ENCODE results near the gene SYT4. TPM values are rescaled to one million over a fixed set of nuclear protein-coding genes. Genes with fewer than 3 reads are reported as not detected.

Gene SYT4
- total RNA-seq, 1 donor from 2014 or later: not detected

- H3K27ac ChIP-seq (ENCODE audit: low read depth, low read length): no peak overlapping the region
- no peak overlapping the region for H3K9ac ChIP-seq (ENCODE audit: low read depth in 1 of 3, low read length in 3 of 3)
- H3K36me3 ChIP-seq (ENCODE audit: control insufficient read depth in 3 of 3, insufficient read depth in 3 of 3, low read length in 3 of 3): no peaks in the 10 kb centered on the region
- no peak overlapping the region for H3K4me3 ChIP-seq (ENCODE audit: low read length in 3 of 3)
- H3K4me1 ChIP-seq (ENCODE audit: control insufficient read depth in 3 of 3, insufficient read depth in 3 of 3, low read length in 3 of 3): peaks cover 0 to 3% (median 0%) of the 10 kb centered on the region in 3 donors
- H3K9me3 ChIP-seq (ENCODE audit: control insufficient read depth in 3 of 3, low read length in 3 of 3): no peaks in the 10 kb centered on the region
- peaks cover 0 to 3% (median 0%) of the 10 kb centered on the region in 3 donors for H3K27me3 ChIP-seq (ENCODE audit: control insufficient read depth in 3 of 3, insufficient read depth in 3 of 3, low read length in 3 of 3)
These were observed 799 bp downstream of the SYT4 start for GRCh38 chr18:43276491-43276890.

- Histone ChIP-seq H3K4me3 (ENCODE audit: low read length in 3 of 3) (no peak overlapping the region), H3K27me3 (ENCODE audit: control insufficient read depth in 3 of 3, insufficient read depth in 3 of 3, low read length in 3 of 3) (peaks cover 0 to 3% (median 0%) of the 10 kb centered on the region in 3 donors), H3K27ac (ENCODE audit: low read depth, low read length) (no peak overlapping the region), H3K4me1 (ENCODE audit: control insufficient read depth in 3 of 3, insufficient read depth in 3 of 3, low read length in 3 of 3) (peaks cover 0 to 3% (median 0%) of the 10 kb centered on the region in 3 donors), H3K9ac (ENCODE audit: low read depth in 1 of 3, low read length in 3 of 3) (no peak overlapping the region), H3K9me3 (ENCODE audit: control insufficient read depth in 3 of 3, low read length in 3 of 3) (no peaks in the 10 kb centered on the region), H3K36me3 (ENCODE audit: control insufficient read depth in 3 of 3, insufficient read depth in 3 of 3, low read length in 3 of 3) (no peaks in the 10 kb centered on the region)
These were observed 1.7 kb downstream of the SYT4 start for GRCh38 chr18:43275546-43275945.

- Histone ChIP-seq H3K27ac (ENCODE audit: low read depth, low read length) (no peak overlapping the region), H3K9me3 (ENCODE audit: control insufficient read depth in 3 of 3, low read length in 3 of 3) (no peaks in the 10 kb centered on the region), H3K9ac (ENCODE audit: low read depth in 1 of 3, low read length in 3 of 3) (no peak overlapping the region), H3K36me3 (ENCODE audit: control insufficient read depth in 3 of 3, insufficient read depth in 3 of 3, low read length in 3 of 3) (no peaks in the 10 kb centered on the region), H3K4me3 (ENCODE audit: low read length in 3 of 3) (no peak overlapping the region), H3K27me3 (ENCODE audit: control insufficient read depth in 3 of 3, insufficient read depth in 3 of 3, low read length in 3 of 3) (peaks cover 0 to 3% (median 0%) of the 10 kb centered on the region in 3 donors), H3K4me1 (ENCODE audit: control insufficient read depth in 3 of 3, insufficient read depth in 3 of 3, low read length in 3 of 3) (peaks cover 0 to 3% (median 0%) of the 10 kb centered on the region in 3 donors)
These were observed 2.8 kb downstream of the SYT4 start for GRCh38 chr18:43274526-43274925.

- no peak overlapping the region for H3K9ac ChIP-seq (ENCODE audit: low read depth in 1 of 3, low read length in 3 of 3)
- H3K4me3 ChIP-seq (ENCODE audit: low read length in 3 of 3): no peak overlapping the region
- no peaks in the 10 kb centered on the region for H3K4me1 ChIP-seq (ENCODE audit: control insufficient read depth in 3 of 3, insufficient read depth in 3 of 3, low read length in 3 of 3)
- H3K27me3 ChIP-seq (ENCODE audit: control insufficient read depth in 3 of 3, insufficient read depth in 3 of 3, low read length in 3 of 3): no peaks in the 10 kb centered on the region
- H3K36me3 ChIP-seq (ENCODE audit: control insufficient read depth in 3 of 3, insufficient read depth in 3 of 3, low read length in 3 of 3): no peaks in the 10 kb centered on the region
- H3K27ac ChIP-seq (ENCODE audit: low read depth, low read length): no peak overlapping the region
- no peaks in the 10 kb centered on the region for H3K9me3 ChIP-seq (ENCODE audit: control insufficient read depth in 3 of 3, low read length in 3 of 3)
These were observed 5.5 kb downstream of the SYT4 start for GRCh38 chr18:43271593-43272432.

GRCh38 chr18:43267818-43268217 lies 9.5 kb downstream of the SYT4 start:
- Histone ChIP-seq H3K36me3 (ENCODE audit: control insufficient read depth in 3 of 3, insufficient read depth in 3 of 3, low read length in 3 of 3) (no peaks in the 10 kb centered on the region), H3K9ac (ENCODE audit: low read depth in 1 of 3, low read length in 3 of 3) (no peak overlapping the region), H3K4me3 (ENCODE audit: low read length in 3 of 3) (no peak overlapping the region), H3K9me3 (ENCODE audit: control insufficient read depth in 3 of 3, low read length in 3 of 3) (no peaks in the 10 kb centered on the region), H3K27ac (ENCODE audit: low read depth, low read length) (no peak overlapping the region), H3K4me1 (ENCODE audit: control insufficient read depth in 3 of 3, insufficient read depth in 3 of 3, low read length in 3 of 3) (no peaks in the 10 kb centered on the region), H3K27me3 (ENCODE audit: control insufficient read depth in 3 of 3, insufficient read depth in 3 of 3, low read length in 3 of 3) (no peaks in the 10 kb centered on the region)

- no peaks in the 10 kb centered on the region for H3K9me3 ChIP-seq (ENCODE audit: control insufficient read depth in 3 of 3, low read length in 3 of 3)
- no peaks in the 10 kb centered on the region for H3K36me3 ChIP-seq (ENCODE audit: control insufficient read depth in 3 of 3, insufficient read depth in 3 of 3, low read length in 3 of 3)
- H3K4me3 ChIP-seq (ENCODE audit: low read length in 3 of 3): no peak overlapping the region
- H3K9ac ChIP-seq (ENCODE audit: low read depth in 1 of 3, low read length in 3 of 3): no peak overlapping the region
- no peak overlapping the region for H3K27ac ChIP-seq (ENCODE audit: low read depth, low read length)
- H3K27me3 ChIP-seq (ENCODE audit: control insufficient read depth in 3 of 3, insufficient read depth in 3 of 3, low read length in 3 of 3): no peaks in the 10 kb centered on the region
- H3K4me1 ChIP-seq (ENCODE audit: control insufficient read depth in 3 of 3, insufficient read depth in 3 of 3, low read length in 3 of 3): no peaks in the 10 kb centered on the region
These were observed 11.8 kb downstream of the SYT4 start for GRCh38 chr18:43265465-43265864.

- H3K36me3 ChIP-seq (ENCODE audit: control insufficient read depth in 3 of 3, insufficient read depth in 3 of 3, low read length in 3 of 3): no peaks in the 10 kb centered on the region
- no peak overlapping the region for H3K9ac ChIP-seq (ENCODE audit: low read depth in 1 of 3, low read length in 3 of 3)
- no peaks in the 10 kb centered on the region for H3K9me3 ChIP-seq (ENCODE audit: control insufficient read depth in 3 of 3, low read length in 3 of 3)
- H3K4me1 ChIP-seq (ENCODE audit: control insufficient read depth in 3 of 3, insufficient read depth in 3 of 3, low read length in 3 of 3): no peaks in the 10 kb centered on the region
- H3K4me3 ChIP-seq (ENCODE audit: low read length in 3 of 3): no peak overlapping the region
- H3K27ac ChIP-seq (ENCODE audit: low read depth, low read length): no peak overlapping the region
- no peaks in the 10 kb centered on the region for H3K27me3 ChIP-seq (ENCODE audit: control insufficient read depth in 3 of 3, insufficient read depth in 3 of 3, low read length in 3 of 3)
These were observed 28.6 kb downstream of the SYT4 start for GRCh38 chr18:43248610-43249249.

GRCh38 chr18:43247944-43248343 lies 29.3 kb downstream of the SYT4 start:
- no peak overlapping the region for H3K27ac ChIP-seq (ENCODE audit: low read depth, low read length)
- no peak overlapping the region for H3K9ac ChIP-seq (ENCODE audit: low read depth in 1 of 3, low read length in 3 of 3)
- no peaks in the 10 kb centered on the region for H3K4me1 ChIP-seq (ENCODE audit: control insufficient read depth in 3 of 3, insufficient read depth in 3 of 3, low read length in 3 of 3)
- no peak overlapping the region for H3K4me3 ChIP-seq (ENCODE audit: low read length in 3 of 3)
- H3K36me3 ChIP-seq (ENCODE audit: control insufficient read depth in 3 of 3, insufficient read depth in 3 of 3, low read length in 3 of 3): no peaks in the 10 kb centered on the region
- H3K9me3 ChIP-seq (ENCODE audit: control insufficient read depth in 3 of 3, low read length in 3 of 3): no peaks in the 10 kb centered on the region
- H3K27me3 ChIP-seq (ENCODE audit: control insufficient read depth in 3 of 3, insufficient read depth in 3 of 3, low read length in 3 of 3): no peaks in the 10 kb centered on the region

- Histone ChIP-seq H3K4me3 (ENCODE audit: low read length in 3 of 3) (no peak overlapping the region), H3K9me3 (ENCODE audit: control insufficient read depth in 3 of 3, low read length in 3 of 3) (no peaks in the 10 kb centered on the region), H3K36me3 (ENCODE audit: control insufficient read depth in 3 of 3, insufficient read depth in 3 of 3, low read length in 3 of 3) (no peaks in the 10 kb centered on the region), H3K4me1 (ENCODE audit: control insufficient read depth in 3 of 3, insufficient read depth in 3 of 3, low read length in 3 of 3) (no peaks in the 10 kb centered on the region), H3K27ac (ENCODE audit: low read depth, low read length) (no peak overlapping the region), H3K27me3 (ENCODE audit: control insufficient read depth in 3 of 3, insufficient read depth in 3 of 3, low read length in 3 of 3) (no peaks in the 10 kb centered on the region), H3K9ac (ENCODE audit: low read depth in 1 of 3, low read length in 3 of 3) (no peak overlapping the region)
These were observed 38.9 kb downstream of the SYT4 start for GRCh38 chr18:43238429-43238828.

- no peak overlapping the region for H3K27ac ChIP-seq (ENCODE audit: low read depth, low read length)
- no peaks in the 10 kb centered on the region for H3K27me3 ChIP-seq (ENCODE audit: control insufficient read depth in 3 of 3, insufficient read depth in 3 of 3, low read length in 3 of 3)
- no peaks in the 10 kb centered on the region for H3K9me3 ChIP-seq (ENCODE audit: control insufficient read depth in 3 of 3, low read length in 3 of 3)
- no peak overlapping the region for H3K4me3 ChIP-seq (ENCODE audit: low read length in 3 of 3)
- H3K4me1 ChIP-seq (ENCODE audit: control insufficient read depth in 3 of 3, insufficient read depth in 3 of 3, low read length in 3 of 3): no peaks in the 10 kb centered on the region
- no peaks in the 10 kb centered on the region for H3K36me3 ChIP-seq (ENCODE audit: control insufficient read depth in 3 of 3, insufficient read depth in 3 of 3, low read length in 3 of 3)
- no peak overlapping the region for H3K9ac ChIP-seq (ENCODE audit: low read depth in 1 of 3, low read length in 3 of 3)
These were observed 40.4 kb downstream of the SYT4 start for GRCh38 chr18:43236921-43237320.
